GM12892 (cell line): ENCODE measurements around the gene KAT6B.
"Not testable (repeated sequence)": the region's sequence is repeated elsewhere in the genome, so short reads cannot be mapped to it uniquely, and the experiment has no call there.

Experiments
- POLR2A ChIP-seq: IDR thresholded peaks from 2 replicates; pipeline ENCODE4 v1.6.1; 2011; ENCODE audit warnings: low read depth, low read length, control low read depth
- POLR2AphosphoS5 ChIP-seq: IDR thresholded peaks from 2 replicates; pipeline ENCODE4 v1.6.1; 2011; ENCODE audit warnings: low read depth, low read length, control low read depth

GRCh38 chr10:74793240-74793639 is 33.2 kb upstream of the KAT6B start:
- TF ChIP-seq POLR2A, POLR2AphosphoS5: not testable (repeated sequence)
